Cardiac muscle cell (in vitro differentiated cells and primary cell): ENCODE measurements around the gene KAT7. TPM values are rescaled to one million over a fixed set of nuclear protein-coding genes. Genes with fewer than 3 reads are reported as not detected.

Experiments
- DNase-seq, 2 donors: peaks; one replicate each; pipeline versions ENCODE4 v3.0.0 to v3.0.0-alpha.2; 2010 to 2017; ENCODE audit warnings: low read depth in 1 of 2, low spot score in 1 of 2
- H3K27ac ChIP-seq: fragments of 200-600 bp; sonication (generic); 2 replicates; pipeline ENCODE4 v1.5.1; 2016
- H3K27me3 ChIP-seq: fragments of 200-600 bp; sonication (generic); 2 replicates; pipeline ENCODE4 v1.6.0; 2016; ENCODE audit warnings: control low read depth
- H3K36me3 ChIP-seq: fragments of 200-600 bp; sonication (generic); 2 replicates; pipeline ENCODE4 v1.5.1; 2016; ENCODE audit warnings: control low read depth
- H3K4me1 ChIP-seq: fragments of 200-600 bp; sonication (generic); 2 replicates; pipeline ENCODE4 v1.8.1; 2017; ENCODE audit warnings: low read depth, mild to moderate bottlenecking, mixed run types
- H3K4me3 ChIP-seq: fragments of 200-600 bp; sonication (generic); 2 replicates; pipeline ENCODE4 v1.5.1; 2016; ENCODE audit warnings: mild to moderate bottlenecking
- H3K9me3 ChIP-seq: fragments of 200-600 bp; sonication (generic); 2 replicates; pipeline ENCODE4 v1.5.1; 2017; ENCODE audit warnings: low read depth, mild to moderate bottlenecking, control low read depth
- CTCF ChIP-seq: IDR thresholded peaks from 2 replicates; pipeline ENCODE4 v1.5.1; 2012; ENCODE audit warnings: low read depth, mild to moderate bottlenecking, low read length
- polyA plus RNA-seq: library from polyadenylated mRNA; unstranded; fragments of >200 nt; fragmentation: Nextera tagmentation; extraction: Ambion mirVana; gene quantifications from 2 replicates; pipeline ENCODE4 v1.2.1, GENCODE V29; 2016
- total RNA-seq: library from RNA; depleted of rRNA; stranded (reverse); fragments of >200 nt; gene quantifications from 2 replicates; pipeline ENCODE4 v1.2.3, GENCODE V29; 2016

KAT7 gene
- total and polyA plus RNA-seq, 2 experiments from 2014 or later, result 30.0 to 33.1 TPM

GRCh38 chr17:49866882-49867413, 78.5 kb downstream of the KAT7 start:
- Histone ChIP-seq H3K27me3 (no peaks in the 10 kb centered on the region), H3K36me3 (no peaks in the 10 kb centered on the region), H3K4me3 (no peak overlapping the region), H3K27ac (no peak overlapping the region), H3K9me3 (no peaks in the 10 kb centered on the region), H3K4me1 (peaks cover 34% of the 10 kb centered on the region)
- no peak for TF ChIP-seq CTCF
- no peak for DNase-seq

GRCh38 chr17:49869038-49869374, 80.5 kb downstream of the KAT7 start:
- Histone ChIP-seq H3K27ac (no peak overlapping the region), H3K4me3 (no peak overlapping the region), H3K27me3 (no peaks in the 10 kb centered on the region), H3K9me3 (no peaks in the 10 kb centered on the region), H3K4me1 (peaks cover 38% of the 10 kb centered on the region), H3K36me3 (no peaks in the 10 kb centered on the region)
- no peak for DNase-seq
- no peak for TF ChIP-seq CTCF

- no peak for DNase-seq
- H3K4me1 ChIP-seq, result peaks cover 32% of the 10 kb centered on the region
- no peak overlapping the region for H3K4me3 ChIP-seq
- no peak for TF ChIP-seq CTCF
- H3K27me3 ChIP-seq, result no peaks in the 10 kb centered on the region
- no peaks in the 10 kb centered on the region for H3K36me3 ChIP-seq
- no peaks in the 10 kb centered on the region for H3K9me3 ChIP-seq
- no peak overlapping the region for H3K27ac ChIP-seq
Observed at GRCh38 chr17:49870298-49870697, 81.8 kb downstream of the KAT7 start.

- Histone ChIP-seq H3K4me3 (no peak overlapping the region), H3K27me3 (no peaks in the 10 kb centered on the region), H3K9me3 (no peaks in the 10 kb centered on the region), H3K36me3 (no peaks in the 10 kb centered on the region), H3K27ac (no peak overlapping the region), H3K4me1 (peaks cover 23% of the 10 kb centered on the region)
- TF ChIP-seq CTCF, result no peak
- no peak for DNase-seq
Observed at GRCh38 chr17:49871211-49871610, 82.7 kb downstream of the KAT7 start.

- Histone ChIP-seq H3K27me3 (no peaks in the 10 kb centered on the region), H3K4me3 (no peak overlapping the region), H3K27ac (no peak overlapping the region), H3K36me3 (no peaks in the 10 kb centered on the region), H3K4me1 (peaks cover 17% of the 10 kb centered on the region), H3K9me3 (no peaks in the 10 kb centered on the region)
- TF ChIP-seq CTCF, result no peak
- no peak for DNase-seq
Observed at GRCh38 chr17:49872754-49873377, 84.4 kb downstream of the KAT7 start.

GRCh38 chr17:49873466-49873865, 85.0 kb downstream of the KAT7 start:
- H3K4me3 ChIP-seq, result no peak overlapping the region
- H3K9me3 ChIP-seq, result no peaks in the 10 kb centered on the region
- H3K4me1 ChIP-seq, result peaks cover 17% of the 10 kb centered on the region
- no peak overlapping the region for H3K27ac ChIP-seq
- H3K36me3 ChIP-seq, result no peaks in the 10 kb centered on the region
- TF ChIP-seq CTCF, result no peak
- no peaks in the 10 kb centered on the region for H3K27me3 ChIP-seq
- DNase-seq, result no peak
